MCF 10A (cell line): ENCODE results near the gene ZNF200. TPM values are rescaled to one million over a fixed set of nuclear protein-coding genes. Genes with fewer than 3 reads are reported as not detected.
A peak's percentile ranks its signal among the peaks of the same experiment; 100 is the strongest.

Experiments
- BruUV-seq: library from RNA; stranded (reverse); fragments of 400-500 nt; replicated peaks from 2 replicates; lab custom pipeline; 2021; lab: Mats Ljungman, UMichigan
- CTCF ChIA-PET: fragments of 300-600 bp; sonication (Branson Sonifier 250); formaldehyde crosslinking; extraction: SDS; loops from one replicate; lab custom pipeline; 2021; ENCODE audit warnings: antibody characterized with exemption, inconsistent platforms; lab: Yijun Ruan, JAX
- POLR2A ChIA-PET: fragments of 300-600, 350-650 bp; sonication (Branson Sonifier 250); formaldehyde crosslinking; extraction: SDS; loops from one replicate; lab custom pipeline; 2020; ENCODE audit warnings: antibody characterized with exemption, inconsistent platforms; lab: Yijun Ruan, JAX
- DNase-seq: peaks from one replicate; pipeline ENCODE4 v3.0.0-alpha.2; 2018; ENCODE audit not compliant: unreplicated experiment
- H3K27ac Mint-ChIP-seq: one replicate; pipeline ENCODE4 v1.8.0; 2022; ENCODE audit warnings: mild to moderate bottlenecking, low read depth, mixed read lengths; ENCODE audit not compliant: unreplicated experiment
- H3K27me3 Mint-ChIP-seq: one replicate; pipeline ENCODE4 v1.8.0; 2022; ENCODE audit warnings: mixed read lengths; ENCODE audit not compliant: insufficient read depth, unreplicated experiment
- H3K36me3 Mint-ChIP-seq: one replicate; pipeline ENCODE4 v1.8.0; 2022; ENCODE audit warnings: mild to moderate bottlenecking, moderate library complexity, mixed read lengths; ENCODE audit not compliant: insufficient read depth, unreplicated experiment
- H3K4me1 Mint-ChIP-seq: one replicate; pipeline ENCODE4 v1.8.0; 2022; ENCODE audit warnings: mixed read lengths; ENCODE audit not compliant: insufficient read depth, unreplicated experiment
- H3K4me3 Mint-ChIP-seq: one replicate; pipeline ENCODE4 v1.8.0; 2022; ENCODE audit warnings: mild to moderate bottlenecking, moderate library complexity, mixed read lengths; ENCODE audit not compliant: unreplicated experiment
- H3K9me3 Mint-ChIP-seq: one replicate; pipeline ENCODE4 v1.8.0; 2022; ENCODE audit warnings: mixed read lengths; ENCODE audit not compliant: unreplicated experiment
- CTCF ChIP-seq: fragments of 200-600 bp; IDR thresholded peaks from one replicate; pipeline ENCODE4 v1.8.0; 2022; ENCODE audit warnings: antibody characterized with exemption, mild to moderate bottlenecking; ENCODE audit not compliant: unreplicated experiment
- intact Hi-C: fragments of 100-400 bp; cut with micrococcal nuclease; formaldehyde crosslinking; loops from 2 replicates; pipeline ENCODE4 v1.14.1; 2022
- total RNA-seq: library from RNA; stranded (reverse); gene quantifications from 2 replicates; pipeline ENCODE4 v1.2.3, GENCODE V29; 2022

ZNF200 gene
- total RNA-seq, 1 experiment from 2014 or later, result 6.6 TPM

- CTCF ChIA-PET, result interaction anchor here (0.6 to 1.3 kb wide), 3 partner anchors 15 to 313 kb away, joined by 3 read pairs; no protein-coding TSS in a partner anchor
- no peaks in the 10 kb centered on the region for H3K27me3 Mint-ChIP-seq
- peak overlapping the region; percentile 96 for H3K4me3 Mint-ChIP-seq
- BruUV-seq, result no TSS peak
- intact Hi-C loops, result loop anchor here (1.0 kb wide), 2 partner anchors 47 to 99 kb away; partner anchors contain the start of gene ZNF200
- H3K27ac Mint-ChIP-seq, result peak overlapping the region; percentile 99
- no peaks in the 10 kb centered on the region for H3K4me1 Mint-ChIP-seq
- POLR2A ChIA-PET, result interaction anchor here (0.7 to 11.6 kb wide), 22 partner anchors 8 to 218 kb away, joined by 3 to 161 read pairs (median 8); partner anchors contain the start of genes CLUAP1, NAA60, TIGD7 and ZNF174
- no peak for TF ChIP-seq CTCF
- H3K9me3 Mint-ChIP-seq, result no peaks in the 10 kb centered on the region
- H3K36me3 Mint-ChIP-seq, result peaks cover 40% of the 10 kb centered on the region
- no peak for DNase-seq
These were observed 47.3 kb upstream of the ZNF200 start for GRCh38 chr16:3282103-3282729.

GRCh38 chr16:3281222-3281820 lies 46.4 kb upstream of the ZNF200 start:
- DNase-seq, result no peak
- H3K36me3 Mint-ChIP-seq, result peaks cover 37% of the 10 kb centered on the region
- peak overlapping the region; percentile 96 for H3K4me3 Mint-ChIP-seq
- POLR2A ChIA-PET, result interaction anchor here (0.5 to 11.6 kb wide), 3 partner anchors 16 to 82 kb away, joined by 3 to 161 read pairs (median 3); no protein-coding TSS in a partner anchor
- intact Hi-C loops, result no loop called here
- CTCF ChIA-PET, result interaction anchor here (1.4 kb wide), 2 partner anchors 14 to 16 kb away, joined by 4 to 6 read pairs; no protein-coding TSS in a partner anchor
- no peaks in the 10 kb centered on the region for H3K9me3 Mint-ChIP-seq
- H3K27ac Mint-ChIP-seq, result no peak overlapping the region
- BruUV-seq, result no TSS peak
- TF ChIP-seq CTCF, result no peak
- no peaks in the 10 kb centered on the region for H3K27me3 Mint-ChIP-seq
- no peaks in the 10 kb centered on the region for H3K4me1 Mint-ChIP-seq

- TF ChIP-seq CTCF, result no peak
- CTCF ChIA-PET, result interaction anchor here (0.5 to 2.1 kb wide), 3 partner anchors 10 to 448 kb away, joined by 3 to 10 read pairs (median 5); partner anchors contain the start of gene ZNF200
- no peak for DNase-seq
- Mint-ChIP-seq H3K27me3 (no peaks in the 10 kb centered on the region), H3K4me1 (no peaks in the 10 kb centered on the region), H3K36me3 (peaks cover 10% of the 10 kb centered on the region), H3K27ac (no peak overlapping the region), H3K4me3 (no peak overlapping the region), H3K9me3 (no peaks in the 10 kb centered on the region)
- POLR2A ChIA-PET, result interaction anchor here (11.6 kb wide), 1 partner anchor 11 kb away, joined by 161 read pairs; no protein-coding TSS in a partner anchor
- no TSS peak for BruUV-seq
- intact Hi-C loops, result no loop called here
These were observed 41.7 kb upstream of the ZNF200 start for GRCh38 chr16:3276679-3277078.

GRCh38 chr16:3274947-3275346 lies 40.0 kb upstream of the ZNF200 start:
- Mint-ChIP-seq H3K9me3 (no peaks in the 10 kb centered on the region), H3K27ac (no peak overlapping the region), H3K27me3 (no peaks in the 10 kb centered on the region), H3K4me1 (no peaks in the 10 kb centered on the region), H3K36me3 (peaks cover 5% of the 10 kb centered on the region), H3K4me3 (no peak overlapping the region)
- intact Hi-C loops, result no loop called here
- ChIA-PET POLR2A (interaction anchor here (1.1 to 11.6 kb wide), 2 partner anchors 9 to 31 kb away, joined by 3 to 161 read pairs; no protein-coding TSS in a partner anchor), CTCF (no interaction called here)
- no peak for DNase-seq
- TF ChIP-seq CTCF, result no peak
- no TSS peak for BruUV-seq
